Fibroblast of skin of scalp (primary cell): Measurements from ENCODE around the gene ABR. TPM values are rescaled to one million over a fixed set of nuclear protein-coding genes. Genes with fewer than 3 reads are reported as not detected.

Experiments
- DNase-seq: peaks from one replicate; pipeline ENCODE4 v3.0.0-alpha.2; 2013
- polyA plus RNA-seq, 2 experiments: library from polyadenylated mRNA; unstranded; fragments of 120-200 nt; gene quantifications; one replicate each; pipeline ENCODE4 v1.2.1, GENCODE V29; 2013; ENCODE audit not compliant: insufficient read length in 2 of 2

The ABR gene
- 60.5 TPM for polyA plus RNA-seq (2013, experiment 1 of 2; ENCODE audit: insufficient read length)
- 56.7 TPM for polyA plus RNA-seq (2013, experiment 2 of 2; ENCODE audit: insufficient read length)

GRCh38 chr17:1179818-1180742 is at the start of gene ABR:
TSS of gene ABR (minus strand) at chr17:1179981. CDS start at chr17:1179727, 254 bp downstream.
- DNase-seq: peak; percentile 55

- no peak for DNase-seq
Measured at GRCh38 chr17:1229349-1229899, 49.6 kb upstream of the ABR start.

DNA sequence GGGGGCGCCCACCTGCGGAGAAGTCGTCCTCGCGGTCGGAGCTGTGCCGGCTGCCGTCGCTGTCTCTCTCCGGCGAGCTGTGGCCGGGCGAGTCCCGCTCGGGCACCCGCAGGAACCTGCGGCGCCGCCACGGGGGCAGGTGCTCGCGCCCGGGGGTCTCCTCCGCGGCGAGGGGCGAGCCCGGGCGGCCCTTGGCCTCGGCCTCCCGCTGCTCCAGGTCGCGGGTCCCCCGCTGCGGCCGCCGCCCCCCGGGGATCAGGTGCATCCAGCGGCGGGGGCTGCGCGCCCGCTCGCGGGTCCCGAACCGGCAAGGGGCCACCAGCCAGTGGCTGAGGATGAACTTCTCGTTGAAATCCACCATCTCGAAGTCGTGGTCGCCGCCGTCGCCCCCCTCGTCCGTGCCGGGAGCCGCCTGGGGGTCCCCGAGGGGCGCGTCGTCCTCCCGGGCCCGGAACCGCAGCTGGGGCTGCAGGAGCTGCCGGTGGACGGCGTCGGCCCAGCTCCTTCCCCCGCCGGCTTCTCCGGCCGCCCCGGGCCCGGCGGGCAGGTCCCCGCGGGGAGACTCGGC is 49.1 kb upstream of the ABR start:
- DNase-seq: no peak

DNA sequence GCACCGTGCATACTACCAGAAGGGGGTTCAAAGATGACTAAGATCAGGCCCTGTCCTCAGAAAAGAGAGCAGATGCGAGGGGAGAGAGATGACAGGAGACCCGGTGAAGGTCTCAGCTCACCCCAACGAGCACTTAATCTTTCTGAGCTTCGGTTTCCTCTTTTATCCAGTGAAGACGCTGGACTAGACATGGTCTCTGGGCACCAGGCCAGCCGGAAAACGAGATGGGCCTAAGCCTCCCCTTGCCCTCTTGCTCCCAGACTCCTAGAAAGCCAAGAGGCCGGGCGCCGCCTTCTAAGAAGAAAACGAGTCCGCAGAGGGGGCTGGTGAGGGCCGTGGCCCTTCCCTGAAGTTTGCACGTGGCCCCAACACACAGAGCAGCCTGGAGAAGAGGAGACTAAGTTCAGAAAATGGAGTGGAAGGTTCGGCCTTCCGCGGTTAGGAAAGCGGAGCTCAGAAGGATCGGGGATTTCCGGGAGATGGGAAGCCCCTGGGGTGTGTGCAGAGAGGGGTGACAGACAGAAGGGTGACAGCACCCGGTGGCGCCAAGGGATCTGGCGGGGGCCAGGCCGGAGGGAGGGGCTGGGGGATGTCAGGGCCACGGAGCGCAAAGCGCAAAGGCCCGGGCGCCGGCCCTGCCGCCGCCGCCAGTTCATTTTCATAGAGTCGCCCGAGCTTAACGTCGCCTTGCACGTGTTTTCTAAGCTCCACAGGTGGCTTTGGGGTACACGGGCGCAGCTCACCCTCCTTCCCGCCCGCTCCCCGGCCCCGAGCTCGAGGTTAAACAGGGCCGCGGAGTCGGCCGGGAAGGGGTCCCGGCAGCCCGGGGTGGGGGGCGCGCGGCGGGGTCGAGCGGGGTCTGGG is 48.4 kb upstream of the ABR start:
- DNase-seq: no peak

GRCh38 chr17:1227365-1227764 is 47.6 kb upstream of the ABR start:
- DNase-seq: no peak

DNA sequence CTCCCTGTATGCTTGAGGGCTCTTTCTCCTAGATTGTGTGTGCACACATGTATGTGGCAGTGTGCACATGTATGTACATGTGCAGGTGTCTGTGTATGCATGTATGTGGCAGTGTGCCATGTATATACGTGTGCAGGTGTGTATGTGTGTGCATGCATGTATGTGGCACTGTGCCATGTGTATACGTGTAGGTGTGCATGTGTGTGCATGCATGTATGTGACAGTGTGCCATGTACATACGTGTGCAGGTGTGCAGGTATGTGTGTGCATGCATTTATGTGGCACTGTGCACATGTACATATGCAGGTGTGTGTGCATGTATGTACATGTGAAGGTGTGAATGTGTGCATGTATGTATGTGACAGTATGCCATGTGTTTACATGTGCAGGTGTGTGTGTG is 46.5 kb upstream of the ABR start:
- DNase-seq: no peak

GRCh38 chr17:1224330-1224729 is 44.5 kb upstream of the ABR start:
- no peak for DNase-seq

- no peak for DNase-seq
Measured at GRCh38 chr17:1223662-1224061, 43.9 kb upstream of the ABR start.

GRCh38 chr17:1222321-1222720 is 42.5 kb upstream of the ABR start:
- DNase-seq: no peak

GRCh38 chr17:1221209-1221608 is 41.4 kb upstream of the ABR start:
- no peak for DNase-seq

DNA sequence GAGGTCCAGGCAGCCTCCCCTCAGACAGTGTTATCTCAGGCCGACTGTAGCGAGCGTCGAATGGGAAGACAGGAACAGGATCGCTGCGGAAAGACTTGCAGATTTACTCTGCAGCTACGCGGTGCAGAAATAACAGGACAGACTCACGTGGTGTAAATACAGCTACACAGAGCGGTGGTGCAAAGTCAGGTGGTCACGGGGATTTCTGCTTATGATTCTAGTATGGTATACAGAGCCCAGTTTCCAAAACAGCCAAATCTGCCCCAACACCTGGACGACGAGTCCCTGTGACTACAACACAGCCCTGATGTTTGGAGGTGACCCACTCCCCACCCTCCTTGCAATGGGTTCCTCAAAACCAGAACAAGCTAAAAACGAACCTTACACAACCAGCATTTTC is 40.6 kb upstream of the ABR start:
- DNase-seq: no peak

DNA sequence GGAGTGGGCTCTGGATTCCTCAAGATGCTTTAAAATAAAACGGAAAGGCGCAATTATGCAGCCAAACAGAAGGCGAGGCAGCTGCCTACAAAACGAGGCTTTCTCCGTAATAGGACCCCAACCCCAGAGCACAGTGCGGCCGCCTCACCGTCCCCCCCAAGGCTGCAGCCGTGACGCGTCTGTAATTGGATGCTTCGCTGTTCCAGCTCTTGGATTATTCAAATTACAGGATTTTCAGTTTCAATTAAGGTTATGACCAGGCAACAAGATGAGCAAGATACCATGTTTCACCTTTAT is 37.3 kb upstream of the ABR start:
- DNase-seq: no peak

GRCh38 chr17:1216217-1217088 is 36.7 kb upstream of the ABR start:
- no peak for DNase-seq

GRCh38 chr17:1212946-1213345 is 33.2 kb upstream of the ABR start:
- no peak for DNase-seq

- no peak for DNase-seq
Measured at GRCh38 chr17:1211287-1211686, 31.5 kb upstream of the ABR start.

- no peak for DNase-seq
Measured at GRCh38 chr17:1208966-1209365, 29.2 kb upstream of the ABR start.

DNA sequence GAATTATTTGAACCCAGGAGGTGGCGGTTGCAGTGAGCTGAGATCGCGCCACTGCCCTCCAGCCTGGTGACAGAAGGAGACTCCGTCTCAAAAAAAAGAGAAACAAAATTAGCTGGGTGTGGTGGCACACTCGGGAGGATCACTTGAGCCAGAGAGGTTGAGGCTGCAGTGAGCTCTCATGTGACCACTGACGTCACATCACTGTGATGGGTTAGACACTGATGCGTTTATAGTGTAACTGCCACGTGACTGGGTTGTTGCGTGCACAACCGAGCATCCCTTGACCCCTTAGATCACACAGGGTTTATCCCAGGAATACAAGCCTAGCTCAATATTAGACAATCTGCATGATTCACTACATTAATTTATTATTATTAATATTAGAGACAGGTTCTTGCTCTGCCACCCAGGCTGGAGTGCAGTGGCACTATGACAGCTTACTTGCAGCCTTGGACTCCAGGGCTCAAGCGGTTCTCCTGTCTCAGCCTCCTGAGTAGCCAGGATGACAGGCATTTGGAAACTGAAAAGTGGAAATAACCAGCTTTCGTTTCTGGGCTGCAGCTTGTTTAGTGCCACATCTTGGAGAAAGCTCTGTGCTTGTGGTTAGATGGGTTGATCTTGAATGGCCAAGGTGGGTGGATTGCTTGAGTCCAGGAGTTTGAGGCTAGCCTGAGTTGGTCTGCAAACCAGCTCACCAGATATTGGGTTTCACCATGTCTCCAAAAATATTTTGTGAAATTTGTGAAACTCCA is 26.4 kb upstream of the ABR start:
- DNase-seq: no peak

GRCh38 chr17:1203967-1204291 is 24.1 kb upstream of the ABR start:
- no peak for DNase-seq

DNA sequence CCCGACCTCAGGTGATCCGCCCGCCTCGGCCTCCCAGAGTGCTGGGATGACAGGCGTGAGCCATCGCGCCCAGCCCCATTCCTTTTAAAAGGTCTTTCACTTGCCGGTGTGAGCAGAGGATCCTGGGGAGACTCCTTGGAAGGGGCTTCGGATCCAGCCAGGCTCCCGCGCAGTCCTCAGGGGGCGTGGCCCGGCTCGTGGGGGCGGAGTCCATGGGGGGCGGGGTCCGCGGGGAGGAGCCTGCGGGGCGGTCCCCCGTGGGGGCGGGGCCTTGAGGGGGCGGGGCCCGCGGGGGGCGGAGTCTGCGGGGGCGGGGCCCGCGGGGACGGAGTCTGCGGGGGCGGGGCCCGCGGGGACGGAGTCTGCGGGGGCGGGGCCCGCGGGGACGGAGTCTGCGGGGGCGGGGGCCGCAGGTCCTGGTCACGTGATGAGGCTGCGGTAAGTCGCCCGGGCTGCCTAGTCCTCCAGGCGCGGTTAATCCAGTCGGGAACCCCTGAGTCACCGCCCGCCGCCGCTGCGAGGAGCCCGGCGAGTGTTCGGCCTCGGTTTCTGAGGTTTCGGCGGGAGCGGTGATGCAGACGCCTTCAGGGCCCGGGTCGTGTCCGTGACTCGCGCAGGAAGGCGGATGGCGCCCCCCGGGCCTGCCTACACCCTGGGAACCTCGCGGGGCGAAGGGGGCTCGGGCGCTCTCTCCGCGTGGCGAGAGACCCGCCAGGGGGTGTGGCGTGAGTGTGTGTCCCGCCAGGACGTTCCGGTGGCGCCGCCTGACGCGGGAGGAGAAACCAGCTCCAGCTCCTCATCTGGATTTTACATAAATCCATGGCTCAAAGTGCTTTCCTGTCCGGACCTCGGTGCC is 23.6 kb upstream of the ABR start:
- peak; percentile 66 for DNase-seq

- DNase-seq: no peak
Measured at GRCh38 chr17:1202291-1202690, 22.5 kb upstream of the ABR start.
